Mucosa of descending colon (tissue), 3 donors: ENCODE data around the gene CMC1. TPM values are rescaled to one million over a fixed set of nuclear protein-coding genes. Genes with fewer than 3 reads are reported as not detected.

ENCODE experiments used
- ATAC-seq: fragments of 200-7000 bp; cut with Tn5 transposase; one replicate; pipeline ENCODE4 v1.9.1; 2020; ENCODE audit warnings: mild to moderate bottlenecking, moderate library complexity
- DNase-seq, 3 donors: peaks; one replicate each; pipeline ENCODE4 v3.0.0-alpha.2; 2020
- H3K36me3 ChIP-seq: fragments of 200-600 bp; one replicate; pipeline ENCODE4 v1.8.0; 2021; ENCODE audit warnings: low read depth, mild to moderate bottlenecking
- H3K4me1 ChIP-seq: fragments of 200-600 bp; one replicate; pipeline ENCODE4 v1.8.0; 2021; ENCODE audit warnings: low read depth, mild to moderate bottlenecking
- H3K4me3 ChIP-seq: fragments of 200-600 bp; one replicate; pipeline ENCODE4 v1.8.0; 2021; ENCODE audit warnings: mild to moderate bottlenecking
- H3K9me3 ChIP-seq: fragments of 200-600 bp; one replicate; pipeline ENCODE4 v1.8.0; 2021; ENCODE audit warnings: mild to moderate bottlenecking
- intact Hi-C, 2 donors: fragments of 100-400 bp; cut with DNase I in 1 of 2; cut with micrococcal nuclease in 1 of 2; formaldehyde crosslinking; loops; one replicate each; pipeline versions ENCODE4 v1.11.0 to v1.11.1; 2022; cut with DNase I, micrococcal nuclease
- total RNA-seq, 3 donors: library from RNA; stranded (reverse); fragmentation: NEBNext Ultra II Directional in 2 of 3; extraction: Animal tissue kit (Norgen Biotek cat#: 25700) in 2 of 3; gene quantifications; one replicate each; pipeline versions ENCODE4 v1.2.1 to v1.2.4, GENCODE V29; 2021 to 2023
- TF ChIP-seq, protein P1 (sequence below): fragments of 200-600 bp; IDR thresholded peaks from one replicate; pipeline ENCODE4 v1.8.0; 2022; ENCODE audit warnings: antibody characterized with exemption, mild to moderate bottlenecking
- donor health status: DM: no; HTN: no; CAD: no; lungs with moderate emphysema.
- donor health status: DM: no; HTN: no; CAD: no.
- donor health status: DM: no; HTN: yes; CAD: no.

Gene CMC1
- total RNA-seq, 3 donors from 2014 or later, result 23.3 to 34.9 (median 31.1) TPM

DNA sequence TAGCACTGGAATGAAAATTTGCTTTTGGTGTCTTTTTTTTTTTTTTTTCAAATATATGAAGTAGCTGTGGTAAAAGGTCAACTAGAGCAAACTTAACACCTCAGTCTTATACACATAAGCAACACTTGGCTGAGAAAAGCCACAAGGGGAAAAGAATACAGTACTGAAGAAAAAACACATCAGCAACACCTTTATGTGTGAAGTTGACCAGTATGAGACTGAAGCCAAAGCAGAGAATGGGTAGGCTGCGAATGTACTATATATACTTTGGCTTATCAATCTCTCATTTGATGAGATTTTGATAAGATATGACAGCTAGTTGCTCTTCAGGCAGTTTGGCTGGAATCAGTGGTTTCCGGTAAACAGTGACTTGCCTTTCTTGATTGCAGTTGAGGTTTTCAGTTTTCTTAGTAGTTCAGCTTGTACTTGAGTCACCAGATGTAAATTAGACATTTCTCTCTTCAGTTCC is 85.1 kb downstream of the CMC1 start:
- no peaks in the 10 kb centered on the region for H3K36me3 ChIP-seq
- ATAC-seq (peak; percentile 62), DNase-seq (peak in 1 of 3 donors; percentile 10)
- H3K9me3 ChIP-seq, result no peaks in the 10 kb centered on the region
- intact Hi-C loops, result loop anchor here in 1 of 2 donors (5.0 kb wide), 1 partner anchor 614 kb away; no protein-coding TSS in a partner anchor
- TF ChIP-seq, protein P1, sequence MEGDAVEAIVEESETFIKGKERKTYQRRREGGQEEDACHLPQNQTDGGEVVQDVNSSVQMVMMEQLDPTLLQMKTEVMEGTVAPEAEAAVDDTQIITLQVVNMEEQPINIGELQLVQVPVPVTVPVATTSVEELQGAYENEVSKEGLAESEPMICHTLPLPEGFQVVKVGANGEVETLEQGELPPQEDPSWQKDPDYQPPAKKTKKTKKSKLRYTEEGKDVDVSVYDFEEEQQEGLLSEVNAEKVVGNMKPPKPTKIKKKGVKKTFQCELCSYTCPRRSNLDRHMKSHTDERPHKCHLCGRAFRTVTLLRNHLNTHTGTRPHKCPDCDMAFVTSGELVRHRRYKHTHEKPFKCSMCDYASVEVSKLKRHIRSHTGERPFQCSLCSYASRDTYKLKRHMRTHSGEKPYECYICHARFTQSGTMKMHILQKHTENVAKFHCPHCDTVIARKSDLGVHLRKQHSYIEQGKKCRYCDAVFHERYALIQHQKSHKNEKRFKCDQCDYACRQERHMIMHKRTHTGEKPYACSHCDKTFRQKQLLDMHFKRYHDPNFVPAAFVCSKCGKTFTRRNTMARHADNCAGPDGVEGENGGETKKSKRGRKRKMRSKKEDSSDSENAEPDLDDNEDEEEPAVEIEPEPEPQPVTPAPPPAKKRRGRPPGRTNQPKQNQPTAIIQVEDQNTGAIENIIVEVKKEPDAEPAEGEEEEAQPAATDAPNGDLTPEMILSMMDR, result no peak
- H3K4me3 ChIP-seq, result no peak overlapping the region
- no peaks in the 10 kb centered on the region for H3K4me1 ChIP-seq

DNA sequence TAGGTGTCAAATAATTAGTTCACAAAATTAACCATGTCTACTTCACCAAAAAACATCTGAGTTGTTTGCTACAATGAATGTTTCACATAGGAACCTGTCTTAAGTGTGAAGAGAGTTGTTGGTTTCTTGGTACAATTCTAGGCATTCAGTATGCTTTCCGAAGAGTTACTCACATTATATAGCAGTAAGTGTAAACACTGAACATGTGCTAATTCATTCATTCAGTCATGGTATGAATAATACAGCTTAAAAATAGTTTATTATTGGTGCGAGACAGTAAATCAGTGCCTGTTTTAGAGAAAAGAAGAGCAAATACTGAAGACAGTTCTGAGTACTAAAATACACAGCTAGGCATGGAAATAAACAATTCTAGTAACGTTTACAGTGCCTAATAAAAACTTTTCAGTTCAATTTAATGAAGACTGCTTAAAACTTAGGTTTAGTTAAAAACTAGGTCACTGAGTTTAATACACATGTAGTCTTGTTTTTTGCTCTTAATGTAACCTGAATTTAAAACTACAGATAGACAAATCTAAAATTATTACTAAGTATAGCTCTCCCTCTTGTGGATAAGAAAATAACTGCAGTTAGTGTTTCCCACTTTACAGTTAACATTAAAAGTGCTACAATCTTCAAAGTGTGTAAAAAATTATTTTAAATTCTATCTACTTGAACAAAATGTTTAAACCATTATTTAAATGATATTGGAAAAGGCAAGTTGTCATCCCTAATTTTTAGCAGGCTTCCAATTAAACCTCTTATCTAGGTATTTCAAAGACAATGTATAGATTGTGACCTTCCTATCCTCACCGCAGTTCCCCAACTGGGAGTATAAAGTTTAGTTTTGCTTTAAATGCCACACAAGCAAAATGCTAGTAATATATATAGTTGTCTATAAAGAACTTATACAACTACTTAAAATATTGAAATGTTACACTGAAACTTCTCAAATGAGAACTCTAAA is 87.1 kb downstream of the CMC1 start:
- DNase-seq (no peak), ATAC-seq (peak; percentile 55)
- intact Hi-C loops, result loop anchor here in 1 of 2 donors (5.0 kb wide), 1 partner anchor 616 kb away; no protein-coding TSS in a partner anchor
- TF ChIP-seq, protein P1, result peak; percentile 66
- H3K4me1 ChIP-seq, result no peaks in the 10 kb centered on the region
- H3K9me3 ChIP-seq, result no peaks in the 10 kb centered on the region
- H3K4me3 ChIP-seq, result no peak overlapping the region
- no peaks in the 10 kb centered on the region for H3K36me3 ChIP-seq

DNA sequence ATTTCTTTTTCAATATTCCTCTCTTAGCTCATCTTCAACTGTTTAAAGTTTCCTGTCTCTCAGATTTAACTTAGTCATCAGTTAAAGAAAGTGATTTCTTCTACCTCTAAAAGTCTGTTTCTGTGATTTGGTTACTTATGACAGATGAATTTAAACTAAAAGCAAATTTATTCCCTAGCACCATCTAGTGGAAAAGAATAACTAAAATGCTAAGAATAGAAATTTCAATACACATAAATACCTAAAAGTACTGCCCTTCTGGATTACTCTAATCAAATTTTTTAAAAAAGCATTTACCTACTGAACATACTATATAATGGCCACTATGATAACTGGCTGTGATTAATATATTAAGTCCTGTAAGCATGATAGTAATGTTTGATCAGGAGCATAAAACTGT is 93.1 kb downstream of the CMC1 start:
- TF ChIP-seq, protein P1, result no peak
- intact Hi-C loops, result loop anchor here in 1 of 2 donors (10.0 kb wide), 1 partner anchor 620 kb away; no protein-coding TSS in a partner anchor
- Histone ChIP-seq H3K4me3 (no peak overlapping the region), H3K9me3 (no peaks in the 10 kb centered on the region), H3K36me3 (no peaks in the 10 kb centered on the region), H3K4me1 (no peaks in the 10 kb centered on the region)
- ATAC-seq (no peak), DNase-seq (no peak)

DNA sequence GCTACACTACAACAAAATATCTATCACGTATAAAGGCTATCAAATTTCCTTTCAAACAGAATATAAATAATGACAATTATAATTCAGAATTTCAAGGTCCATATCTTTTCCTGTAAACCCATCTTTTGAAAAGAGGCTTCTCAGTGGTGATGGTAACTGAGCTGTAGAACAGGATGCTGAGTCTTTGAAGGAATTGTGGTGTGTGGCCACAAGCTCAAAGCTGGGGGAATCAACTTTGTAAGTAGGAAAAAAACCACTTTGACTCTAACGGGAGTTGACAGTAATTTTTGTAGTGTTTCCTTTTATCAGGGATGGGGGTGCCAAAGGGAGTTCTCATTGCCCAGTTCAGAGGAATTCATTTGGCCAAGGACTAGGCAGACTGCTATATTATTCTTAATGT is 93.8 kb downstream of the CMC1 start:
- H3K9me3 ChIP-seq, result no peaks in the 10 kb centered on the region
- no peaks in the 10 kb centered on the region for H3K36me3 ChIP-seq
- TF ChIP-seq, protein P1, result no peak
- no peaks in the 10 kb centered on the region for H3K4me1 ChIP-seq
- DNase-seq, result no peak
- no peak overlapping the region for H3K4me3 ChIP-seq
- intact Hi-C loops, result loop anchor here in 1 of 2 donors (10.0 kb wide), 1 partner anchor 620 kb away; no protein-coding TSS in a partner anchor
- ATAC-seq, result no peak

DNA sequence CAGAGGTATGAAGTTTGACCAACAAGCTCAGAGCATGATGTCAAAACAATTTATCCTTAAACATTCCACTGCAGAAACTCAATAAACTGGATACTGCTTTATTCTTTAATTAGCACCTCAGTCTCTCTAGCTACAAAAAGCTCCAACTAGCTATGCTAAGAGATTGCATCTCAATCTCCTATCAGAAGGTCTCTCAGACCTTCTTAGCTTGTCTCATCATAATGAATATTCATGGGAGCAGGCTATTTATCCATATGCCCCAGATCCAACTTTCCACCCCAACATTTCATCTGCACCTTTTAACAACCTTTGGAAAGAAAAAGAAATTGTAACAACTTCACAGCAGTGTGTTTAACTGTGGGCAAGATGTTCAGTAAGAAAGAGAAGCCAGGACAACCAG is 95.8 kb downstream of the CMC1 start:
- no peak for ATAC-seq
- H3K36me3 ChIP-seq, result no peaks in the 10 kb centered on the region

More for the DNA sequence above, 95.8 kb downstream of the CMC1 start:
- no peaks in the 10 kb centered on the region for H3K4me1 ChIP-seq
- TF ChIP-seq, protein P1, result no peak
- no peaks in the 10 kb centered on the region for H3K9me3 ChIP-seq
- intact Hi-C loops, result loop anchor here in 1 of 2 donors (10.0 kb wide), 1 partner anchor 622 kb away; no protein-coding TSS in a partner anchor
- DNase-seq, result no peak
- no peak overlapping the region for H3K4me3 ChIP-seq
